ENCODE data around the gene DTX1.

Gene DTX1

DNA sequence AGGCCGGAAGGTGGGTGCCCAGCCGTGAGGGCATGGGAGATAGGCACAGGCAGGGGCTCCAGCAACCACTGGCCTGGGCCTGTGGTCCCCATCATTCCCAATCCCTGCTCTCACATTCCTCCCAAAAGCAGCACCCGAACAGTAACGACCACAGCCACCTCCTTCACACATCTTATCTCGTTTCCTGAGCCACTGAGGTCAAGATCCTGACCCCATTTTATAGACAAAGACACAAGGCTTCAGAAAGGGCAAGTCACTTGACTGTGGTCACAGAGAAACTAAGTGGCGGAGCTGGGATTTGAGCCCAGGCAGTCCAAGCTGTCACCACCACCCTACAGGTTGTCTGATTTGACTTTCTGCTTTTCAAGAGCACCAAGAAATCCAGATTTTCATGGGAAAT is 38.9 kb downstream of the DTX1 start:
- DNase-seq: no peak

DNA sequence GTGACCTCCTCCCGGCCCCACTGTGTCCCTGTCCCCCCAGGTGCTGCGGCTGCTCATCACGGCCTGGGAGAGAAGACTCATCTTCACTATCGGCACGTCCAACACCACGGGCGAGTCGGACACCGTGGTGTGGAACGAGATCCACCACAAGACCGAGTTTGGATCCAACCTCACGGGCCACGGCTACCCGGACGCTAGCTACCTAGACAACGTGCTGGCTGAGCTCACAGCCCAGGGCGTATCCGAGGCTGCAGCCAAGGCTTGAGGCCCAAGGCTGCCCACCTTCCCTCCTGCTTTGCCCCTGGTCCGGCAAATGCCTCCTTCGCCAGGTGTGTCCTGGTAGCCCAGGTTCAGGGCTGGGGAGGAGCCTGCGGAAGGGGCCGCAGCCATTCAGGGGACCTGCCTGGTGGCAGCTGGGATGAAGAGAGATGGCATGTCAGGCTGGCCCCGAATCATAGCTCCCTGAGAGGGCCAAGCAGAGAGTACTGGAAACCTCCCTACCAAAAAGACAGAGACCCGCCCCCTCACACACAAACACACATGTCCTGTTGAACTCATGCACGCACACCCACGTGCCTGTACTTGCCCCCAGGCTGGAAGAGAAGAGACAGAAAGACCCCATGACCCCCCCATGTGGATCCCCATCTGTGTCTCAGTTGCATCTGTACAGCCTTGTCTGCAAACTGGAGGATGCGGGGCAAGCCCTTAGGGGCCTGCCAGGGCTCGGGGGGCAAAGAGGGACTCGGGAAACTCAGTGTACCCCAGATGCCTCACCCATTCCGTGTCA is 40.3 kb downstream of the DTX1 start:
- no peak for DNase-seq

DNA sequence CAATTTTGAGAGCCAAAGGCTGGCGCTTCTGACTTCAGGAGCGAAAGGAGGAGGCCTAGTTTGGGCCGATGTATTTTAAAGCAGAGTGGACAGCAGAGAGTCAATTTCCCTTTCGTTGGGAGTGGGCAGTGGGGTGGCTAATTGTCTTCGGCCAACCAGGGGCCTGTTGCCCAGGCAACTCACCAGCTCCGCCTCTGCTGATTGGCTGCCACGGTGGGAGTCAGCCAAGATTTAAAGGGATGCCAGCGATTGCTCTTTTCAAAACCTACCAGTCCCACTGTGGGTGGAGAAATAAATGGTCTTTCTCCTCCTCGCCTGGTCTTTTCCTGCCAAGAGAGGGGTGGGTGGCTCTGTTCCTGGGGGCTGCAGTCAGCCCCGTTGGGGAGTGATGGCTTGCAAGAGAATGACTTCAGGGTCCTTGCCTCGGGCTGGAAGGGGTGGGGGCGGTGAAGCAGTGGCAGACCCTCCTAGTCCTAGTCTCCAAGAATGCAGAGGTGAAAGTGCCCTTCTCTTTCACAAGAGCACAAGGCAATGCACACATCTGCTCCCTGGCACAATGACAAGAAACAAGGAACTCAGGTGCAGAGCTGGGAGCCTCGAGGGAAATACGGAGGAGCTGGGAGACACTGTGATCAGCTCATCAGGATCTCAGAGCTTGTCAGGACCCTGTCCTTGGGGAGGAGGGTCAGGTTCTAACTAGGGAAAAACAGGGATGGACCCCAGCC is 41.3 kb downstream of the DTX1 start:
- DNase-seq: peak; percentile 52

DNA sequence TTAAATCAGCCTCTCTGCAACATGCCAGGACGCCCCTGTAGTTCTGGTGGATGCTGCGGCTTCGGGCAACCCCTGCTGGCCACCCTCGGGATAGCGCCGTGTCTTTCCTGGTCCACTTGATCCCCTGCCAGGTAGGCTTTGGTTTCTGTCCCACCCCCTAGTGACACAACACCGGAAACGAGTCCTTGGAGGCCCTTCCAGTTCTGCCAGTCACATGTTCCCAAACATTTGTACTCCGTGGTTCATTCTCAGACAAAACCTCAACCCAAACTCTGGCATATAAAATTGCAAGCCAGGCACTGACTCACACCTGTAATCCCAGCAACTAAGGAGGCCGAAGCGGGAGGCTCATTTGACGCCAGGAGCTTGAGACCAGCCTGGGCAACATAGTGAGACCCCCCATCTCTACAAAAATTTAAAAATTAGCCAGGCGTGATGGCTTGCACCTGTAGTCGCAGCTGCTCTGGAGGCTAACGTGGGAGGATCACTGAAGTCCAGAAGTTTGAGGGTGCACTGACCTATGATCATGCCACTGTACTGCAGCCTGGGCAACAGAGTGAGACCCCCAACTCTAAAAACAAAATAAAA is 42.0 kb downstream of the DTX1 start:
- peak; percentile 92 for DNase-seq

DNA sequence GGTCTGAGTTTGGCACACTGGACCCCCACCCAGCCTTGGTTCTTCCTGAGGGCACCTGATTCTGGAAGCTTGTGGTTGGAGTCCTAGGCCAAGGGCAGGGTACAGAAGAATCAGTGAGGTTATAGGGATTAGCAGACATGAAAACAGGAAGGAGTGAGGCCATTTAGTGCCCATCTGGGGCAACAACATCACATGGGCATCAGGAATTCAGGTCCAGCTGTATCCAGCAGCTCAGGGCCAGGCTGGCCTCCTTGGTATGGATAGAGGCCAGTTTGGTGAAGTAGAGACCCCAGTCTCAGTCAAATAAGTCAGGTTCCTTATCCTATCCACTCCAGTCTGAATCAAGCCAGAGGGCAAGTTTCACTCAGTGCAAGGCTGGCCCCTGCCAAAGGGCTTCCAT is 42.8 kb downstream of the DTX1 start:
- no peak for DNase-seq

DNA sequence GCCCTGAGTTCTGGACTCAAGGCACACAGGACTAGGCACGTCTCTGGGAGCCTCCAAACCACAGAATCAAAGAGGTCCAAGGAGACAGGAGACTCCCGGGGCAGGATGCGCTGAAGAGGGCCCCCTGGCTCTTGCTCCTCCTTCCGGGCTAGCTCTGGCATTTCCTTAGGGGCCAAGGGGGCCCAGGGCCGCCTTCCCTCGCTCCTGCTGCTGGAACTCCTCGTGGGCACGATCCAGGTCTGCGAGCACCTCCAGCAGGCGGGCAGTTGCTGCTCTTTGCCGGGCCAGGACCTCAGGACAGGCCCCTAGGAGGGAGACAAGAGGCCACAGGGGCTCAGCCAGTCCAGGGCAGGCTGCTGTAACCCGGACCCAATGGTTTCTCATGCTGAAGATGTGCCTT is 43.2 kb downstream of the DTX1 start:
- no peak for DNase-seq

DNA sequence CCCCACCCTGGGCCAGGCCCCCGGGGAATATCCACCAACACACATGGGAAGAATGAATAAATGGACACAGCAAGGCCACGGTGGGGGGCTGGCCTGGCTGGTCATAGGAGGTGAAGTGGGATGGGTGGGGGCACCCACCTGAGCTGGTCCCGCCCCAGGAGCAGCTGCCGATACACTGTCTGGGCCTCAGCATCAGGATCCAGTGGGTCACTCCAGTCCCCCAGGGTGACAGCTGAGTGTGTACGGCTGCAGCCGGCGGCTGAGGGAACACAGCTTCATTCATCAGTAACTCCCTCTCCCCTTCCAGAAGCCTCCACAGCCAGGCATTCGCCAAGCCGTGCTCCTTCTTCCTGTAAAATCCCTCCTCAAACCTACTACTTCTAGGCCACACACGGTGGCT is 45.2 kb downstream of the DTX1 start:
- DNase-seq: no peak

DNA sequence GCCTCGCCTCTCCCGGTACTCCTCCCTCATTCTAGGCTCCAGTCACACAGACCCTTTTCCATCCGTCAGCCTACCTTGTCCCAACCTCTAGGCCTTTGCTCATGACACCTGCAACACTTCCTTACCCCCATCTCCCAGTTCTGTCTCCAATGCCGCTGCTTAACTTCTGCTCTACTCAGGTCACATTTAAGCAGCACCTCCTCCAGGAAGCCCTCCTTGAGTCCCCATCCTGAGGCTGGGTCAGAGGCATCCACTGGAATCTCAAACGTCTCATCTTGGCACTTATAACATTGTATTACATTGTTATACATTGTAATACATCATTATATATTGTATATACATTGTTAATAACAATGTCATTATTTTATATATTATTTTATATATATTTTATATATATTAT is 46.3 kb downstream of the DTX1 start:
- DNase-seq: no peak

DNA sequence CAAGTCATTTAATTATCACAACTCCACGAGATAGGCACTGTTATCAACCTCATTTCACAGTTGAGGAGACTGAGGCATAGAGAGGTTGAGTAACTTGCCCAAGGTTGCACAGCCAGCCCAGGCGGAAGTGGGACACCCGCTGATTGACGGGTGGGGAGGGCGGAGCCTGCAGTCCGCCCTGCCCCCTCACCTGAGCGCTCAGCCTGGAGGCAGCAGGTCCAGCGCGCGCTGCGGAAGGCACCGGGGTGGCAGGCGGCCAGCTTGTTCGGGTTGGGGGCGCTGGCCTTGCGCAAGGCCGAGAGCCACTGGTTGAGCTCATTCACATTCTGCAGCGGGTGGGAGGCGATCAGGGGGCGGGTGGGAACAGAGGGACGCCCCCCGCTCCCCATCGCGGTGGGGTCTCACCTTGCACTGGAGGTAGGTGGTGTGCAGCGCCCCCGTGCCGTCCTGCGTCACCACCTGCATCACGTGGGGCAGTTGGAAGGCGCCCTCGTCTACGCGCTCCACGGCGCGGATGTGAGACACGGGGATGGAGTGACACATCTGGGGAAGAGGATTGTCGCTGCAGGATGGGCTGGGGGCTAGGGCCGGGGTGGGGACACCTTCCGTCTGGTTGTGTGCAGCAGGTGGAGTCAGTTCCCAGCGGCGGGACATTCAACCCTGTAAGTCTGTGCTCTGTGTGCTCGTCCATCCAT is 47.4 kb downstream of the DTX1 start:
- DNase-seq: no peak

DNA sequence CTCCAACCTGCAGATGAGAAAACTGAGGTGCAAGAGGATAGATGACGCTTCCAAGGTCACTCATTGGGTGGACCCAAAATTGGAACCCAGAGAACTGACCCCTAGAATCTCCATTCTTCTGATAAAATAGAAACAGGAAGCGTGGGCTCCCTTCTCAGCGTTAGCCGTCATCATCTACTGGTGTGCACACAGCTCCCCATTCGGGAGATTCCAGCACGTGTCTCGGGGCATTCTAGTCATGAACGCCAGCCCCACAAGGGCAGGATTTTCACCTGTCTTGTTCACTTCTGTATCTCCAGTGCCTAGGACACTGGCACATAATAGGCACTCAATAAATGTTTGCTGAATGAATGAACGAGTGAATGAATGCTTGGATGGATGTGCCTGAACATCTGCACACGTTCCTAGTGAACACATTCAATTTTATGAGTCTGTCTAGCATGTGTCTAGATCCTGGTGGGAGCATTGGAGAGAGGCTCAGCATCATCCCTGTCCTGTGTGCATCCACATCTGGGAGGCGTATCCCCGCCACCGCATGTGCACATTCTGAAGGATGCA is 48.5 kb downstream of the DTX1 start:
- DNase-seq: no peak

DNA sequence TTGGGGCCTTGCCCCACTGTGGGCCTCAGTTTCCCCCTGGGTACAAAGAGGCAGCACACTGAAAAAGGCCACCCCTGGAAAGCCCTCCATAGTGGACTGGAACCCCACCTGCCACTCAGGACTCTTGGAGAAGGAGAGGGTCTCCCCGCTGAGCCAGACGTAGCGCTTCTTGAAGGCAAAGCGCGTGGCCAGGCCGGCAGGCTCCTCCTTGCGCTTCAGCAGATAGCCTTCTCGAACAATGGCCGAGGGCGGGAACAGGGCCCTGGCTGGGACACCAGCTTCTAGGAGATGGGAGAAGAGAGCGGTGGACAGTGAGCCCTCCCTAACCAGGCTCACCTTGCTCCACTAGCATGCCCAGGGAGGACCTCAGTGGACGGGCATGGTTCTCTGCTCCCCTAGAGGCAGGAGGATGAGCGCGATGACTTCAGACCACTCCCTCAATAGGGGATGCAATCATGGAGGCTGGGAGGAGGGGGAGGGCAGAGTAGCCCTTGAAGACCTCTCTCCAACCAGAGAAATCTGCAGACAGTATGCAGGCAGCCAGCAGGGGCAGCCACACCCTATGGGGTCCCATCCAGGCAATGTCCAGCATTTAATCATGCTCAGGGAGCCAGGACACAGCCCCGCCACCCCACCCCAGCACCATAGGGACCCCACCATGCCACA is 49.2 kb downstream of the DTX1 start:
- DNase-seq: no peak

DNA sequence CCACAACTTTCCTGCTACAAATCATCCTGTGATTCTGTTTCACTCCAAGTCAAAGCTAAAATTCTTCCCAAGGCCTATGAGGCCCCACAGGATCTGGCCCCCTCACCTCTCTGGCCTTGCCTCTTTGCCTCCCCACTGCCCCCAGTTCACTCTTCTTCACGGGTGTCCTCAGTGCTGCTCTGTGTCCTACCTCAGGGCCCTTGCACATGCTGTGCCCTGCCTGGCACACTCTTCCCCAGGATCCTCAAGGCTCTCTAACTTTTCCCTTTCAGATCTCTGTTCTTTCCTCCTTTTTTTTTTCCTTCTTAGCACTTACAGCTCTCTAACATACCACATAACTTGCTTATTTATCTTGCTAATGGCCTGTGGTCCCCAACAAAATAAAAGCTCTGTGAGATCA is 49.8 kb downstream of the DTX1 start:
- no peak for DNase-seq

DNA sequence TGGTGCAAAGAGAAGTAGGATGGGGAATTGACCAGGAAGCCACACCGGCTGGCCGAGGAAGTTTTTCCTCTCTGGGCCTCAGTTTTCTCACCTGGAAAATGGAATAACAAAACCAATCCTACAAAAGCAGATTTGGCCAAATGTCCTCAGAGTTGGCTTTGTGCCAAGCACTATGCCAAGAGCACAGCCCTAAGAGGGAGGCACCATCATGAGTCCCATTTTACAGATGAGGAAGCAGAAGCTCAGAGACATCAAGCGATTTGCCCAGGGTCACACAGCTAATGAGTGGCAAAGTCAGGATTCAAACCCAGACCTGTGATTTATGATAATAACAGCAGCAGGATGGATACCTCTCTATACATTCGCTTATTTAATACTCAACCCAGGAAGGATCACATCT is 51.8 kb downstream of the DTX1 start:
- no peak for DNase-seq

DNA sequence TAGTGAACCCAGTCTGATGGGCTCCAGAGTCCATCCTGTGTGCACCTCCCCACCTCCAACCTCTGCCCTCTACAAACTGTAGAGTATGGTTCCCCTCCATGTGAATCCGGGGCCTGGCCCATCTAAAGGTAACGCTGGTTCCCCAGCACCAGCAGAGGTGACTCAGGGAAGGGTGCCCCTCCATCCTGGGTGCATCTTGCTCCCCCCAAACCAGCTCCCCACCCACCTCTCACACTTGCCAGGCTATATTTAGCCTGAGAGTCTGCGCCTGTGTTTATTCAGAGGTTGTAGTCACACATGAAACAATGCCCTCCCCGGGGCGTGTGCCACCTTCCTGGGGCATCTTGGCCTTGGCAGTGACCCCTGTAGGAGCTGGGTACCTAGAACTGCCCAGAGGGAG is 52.8 kb downstream of the DTX1 start:
- DNase-seq: no peak

DNA sequence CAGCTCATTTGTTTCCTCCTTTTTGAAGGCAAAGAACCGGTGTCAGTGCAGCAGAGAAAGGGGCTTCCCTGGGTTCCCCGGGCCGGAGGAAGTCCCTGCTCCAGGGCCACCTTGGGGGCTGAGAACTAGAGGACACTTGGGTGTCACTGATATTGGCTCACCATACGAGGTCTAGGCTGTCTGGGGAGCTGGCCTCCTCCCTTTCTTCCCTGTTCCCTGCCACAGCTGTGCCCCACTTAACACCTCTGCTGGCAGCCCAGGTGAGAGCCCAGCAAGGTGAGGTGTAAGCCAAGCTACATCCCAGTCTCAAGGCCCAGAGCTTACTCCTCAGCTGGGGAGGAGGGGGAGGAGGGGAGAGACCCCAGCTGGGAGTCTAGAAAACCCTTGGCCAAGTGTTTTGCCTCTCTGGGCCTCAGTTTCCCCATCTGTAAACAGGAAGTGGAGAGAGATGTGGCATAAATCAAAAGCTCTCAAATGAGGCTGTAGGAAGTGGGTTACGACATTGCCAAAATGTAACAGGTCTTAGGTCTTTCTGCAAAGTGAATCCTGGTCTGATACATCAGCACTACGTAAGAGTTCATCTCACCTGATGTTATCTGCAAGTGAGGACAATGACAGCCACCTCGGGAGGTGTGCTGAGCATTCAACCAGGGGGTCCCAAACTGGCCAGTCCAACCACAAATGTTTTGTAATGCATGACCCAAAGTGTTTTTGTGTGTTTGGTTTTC is 53.5 kb downstream of the DTX1 start:
- no peak for DNase-seq

DNA sequence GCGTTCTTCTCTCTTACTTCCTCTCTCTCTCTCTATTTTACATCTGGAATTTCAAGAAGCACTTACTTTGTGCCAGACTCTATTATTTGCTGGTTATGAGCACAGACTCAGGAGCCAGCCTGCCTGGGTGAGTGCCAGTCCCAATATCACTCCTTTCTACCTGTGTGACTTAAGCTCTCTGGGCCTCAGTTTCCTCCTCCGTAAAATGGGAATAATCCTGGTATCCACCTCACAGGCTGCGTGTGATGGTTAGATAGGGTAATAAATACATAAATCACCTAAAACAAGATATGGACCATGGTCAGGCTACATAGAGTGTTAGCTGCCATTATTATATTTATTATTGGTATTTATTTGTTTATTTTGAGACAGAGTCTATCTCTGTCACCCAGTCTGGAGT is 54.7 kb downstream of the DTX1 start:
- no peak for DNase-seq

DNA sequence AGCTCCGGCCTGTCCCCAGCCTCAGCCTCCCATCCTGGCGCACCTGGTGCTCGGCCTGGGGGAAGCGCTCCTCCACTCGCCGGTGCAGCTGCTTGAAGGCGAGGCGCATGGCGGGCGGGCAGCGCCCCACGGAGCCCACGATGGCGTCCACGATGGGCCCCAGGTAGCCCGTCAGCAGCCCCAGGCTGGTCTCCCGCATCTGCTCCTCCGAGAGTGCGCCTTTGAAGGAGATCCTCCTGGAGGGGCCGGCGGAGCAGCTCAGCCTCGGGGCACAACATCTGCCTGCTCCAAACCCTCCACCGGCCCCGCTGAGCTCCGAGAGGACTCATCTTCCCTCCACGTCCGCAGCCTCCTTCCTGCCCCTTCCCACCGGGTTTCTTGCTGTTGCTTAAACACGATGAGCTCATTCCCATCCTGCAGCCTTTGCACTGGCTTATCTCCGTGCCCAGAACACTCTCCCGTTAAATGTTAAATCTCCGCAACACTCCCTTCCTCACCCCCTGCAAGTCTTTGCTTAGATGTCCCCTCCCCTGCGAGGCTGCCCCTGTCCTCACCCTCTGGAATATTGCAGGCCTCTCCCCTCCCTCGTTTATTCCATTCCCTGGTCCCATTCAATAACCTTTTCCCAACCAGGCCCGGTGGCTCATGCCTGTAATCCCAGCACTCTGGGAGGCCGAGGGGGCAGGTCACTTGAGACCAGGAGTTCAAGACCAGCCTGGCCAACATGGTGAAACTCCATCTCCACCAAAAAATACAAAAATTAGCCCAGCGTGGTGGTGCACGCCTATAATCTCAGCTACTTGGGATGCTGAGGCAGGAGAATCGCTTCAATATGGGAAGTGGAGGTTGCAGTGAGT is 55.7 kb downstream of the DTX1 start:
- no peak for DNase-seq

DNA sequence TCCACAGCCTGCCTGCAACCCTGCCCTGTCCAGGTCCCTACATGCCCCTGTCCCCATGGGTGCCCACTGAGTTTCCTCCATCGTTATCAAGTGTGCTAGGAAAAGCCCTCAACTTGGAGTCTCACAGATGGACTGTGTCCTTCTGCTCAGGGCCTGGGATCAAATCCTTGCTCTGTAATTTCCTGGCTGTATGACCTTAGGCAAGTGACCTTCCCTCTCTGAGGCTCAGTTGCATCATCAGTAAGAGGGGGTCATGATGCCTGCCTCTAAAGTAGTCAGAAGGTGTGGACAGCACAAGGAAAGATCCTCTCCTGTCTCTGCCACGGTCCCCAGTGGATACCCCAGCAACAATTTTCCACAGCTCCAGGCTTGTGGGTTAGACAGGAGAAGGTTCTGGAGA is 56.9 kb downstream of the DTX1 start:
- DNase-seq: no peak

DNA sequence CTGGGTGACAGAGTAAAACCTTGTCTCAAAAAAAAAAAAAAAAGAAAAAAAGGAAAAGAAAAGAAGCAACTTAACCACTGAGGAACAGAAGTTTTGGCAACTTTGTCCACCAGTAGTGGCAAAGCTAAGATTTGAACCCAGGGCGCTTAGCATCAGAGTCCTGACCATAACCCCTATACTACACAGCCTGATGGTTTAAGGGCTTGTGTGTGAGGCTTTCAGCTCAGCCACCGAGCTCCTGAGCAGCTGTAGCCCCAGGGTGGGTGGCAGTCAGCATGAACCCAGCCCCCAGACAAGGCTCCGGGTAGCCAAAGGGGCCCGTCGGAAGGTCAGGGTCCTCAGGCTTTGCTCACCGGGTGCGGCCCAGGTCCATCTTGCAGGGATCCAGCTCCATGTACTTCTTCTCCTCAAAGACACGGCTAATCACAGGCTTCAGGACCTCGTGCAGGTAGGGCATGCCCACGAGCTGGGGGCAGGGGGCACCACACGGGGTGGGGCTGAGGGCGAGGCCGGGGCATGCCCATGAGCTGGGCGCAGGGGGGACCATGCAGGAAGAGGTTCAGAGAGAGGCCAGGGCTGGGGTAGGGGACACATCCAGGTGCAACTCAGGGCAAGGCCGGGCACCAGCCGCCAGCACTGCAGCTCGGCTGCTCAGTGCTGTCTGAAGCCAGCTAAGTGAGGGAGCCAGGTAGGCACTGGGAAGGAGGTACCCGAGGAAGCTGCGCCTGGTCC is 58.1 kb downstream of the DTX1 start:
- no peak for DNase-seq

DNA sequence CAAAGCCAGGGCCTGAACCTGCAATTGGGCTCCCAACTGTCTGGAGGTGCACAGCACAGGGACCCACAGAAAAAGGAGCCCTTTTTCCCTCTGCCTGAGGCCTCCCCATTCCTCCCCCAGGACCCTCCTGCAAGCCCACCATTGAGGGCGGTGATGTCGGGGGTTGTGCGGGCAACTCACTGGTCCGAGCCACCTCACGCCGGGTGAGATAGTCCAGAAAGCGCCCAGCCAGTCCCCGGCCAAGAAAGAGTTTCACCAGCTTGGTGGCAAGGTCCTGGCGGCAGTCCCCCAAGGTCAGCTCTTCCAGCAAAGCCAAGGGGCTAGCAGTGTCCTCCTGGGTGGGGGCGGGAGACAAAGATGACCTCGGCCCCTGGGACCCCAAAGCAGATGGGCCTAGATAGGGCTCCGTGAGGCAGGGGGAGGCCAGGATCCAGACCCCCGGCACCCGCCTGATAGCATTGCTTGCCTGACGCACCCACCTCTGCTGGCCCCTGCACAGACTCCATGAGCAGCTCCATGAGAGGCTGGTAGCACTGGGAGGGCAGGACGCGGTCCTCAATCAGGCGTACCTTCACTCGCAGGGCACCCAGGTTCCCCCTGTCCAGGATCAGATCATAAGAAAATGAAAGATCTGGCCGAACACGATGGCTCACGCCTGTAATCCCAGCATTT is 59.1 kb downstream of the DTX1 start:
- no peak for DNase-seq

Measured in NCI-H345 (cell line).